Fibroblast of the aortic adventitia (primary cell): Measurements from ENCODE around the gene IGLL5. TPM values are rescaled to one million over a fixed set of nuclear protein-coding genes. Genes with fewer than 3 reads are reported as not detected.

Source experiments
- DNase-seq: peaks from one replicate; pipeline ENCODE4 v3.0.0-alpha.2; 2010; ENCODE audit warnings: low read depth
- H3K4me3 ChIP-seq: 2 replicates; pipeline ENCODE4 v1.5.1; 2011; ENCODE audit warnings: low read depth, mild to moderate bottlenecking, control low read depth, low read length, moderate library complexity
- CTCF ChIP-seq: IDR thresholded peaks from 2 replicates; pipeline ENCODE4 v1.5.1; 2011; ENCODE audit warnings: mild to moderate bottlenecking, low read length, control low read depth, inconsistent platforms; ENCODE audit not compliant: insufficient read depth
- total RNA-seq: library from RNA; depleted of rRNA; stranded (reverse); fragments of >200 nt; gene quantifications from 2 replicates; pipeline ENCODE4 v1.2.3, GENCODE V29; 2012; ENCODE audit warnings: low replicate concordance

IGLL5 gene
- total RNA-seq, 1 donor, result not detected

- DNase-seq, result no peak
- no peak for TF ChIP-seq CTCF
- no peak overlapping the region for H3K4me3 ChIP-seq
Measured at GRCh38 chr22:22923930-22924329, 36.3 kb downstream of the IGLL5 start.

- DNase-seq, result no peak
- H3K4me3 ChIP-seq, result no peak overlapping the region
- TF ChIP-seq CTCF, result no peak
Measured at GRCh38 chr22:22924369-22925145, 36.9 kb downstream of the IGLL5 start.

- no peak for TF ChIP-seq CTCF
- DNase-seq, result no peak
- H3K4me3 ChIP-seq, result no peak overlapping the region
Measured at GRCh38 chr22:22925146-22925804, 37.7 kb downstream of the IGLL5 start.

GRCh38 chr22:22925805-22926369 is 38.3 kb downstream of the IGLL5 start:
- no peak overlapping the region for H3K4me3 ChIP-seq
- TF ChIP-seq CTCF, result no peak
- DNase-seq, result no peak

- DNase-seq, result no peak
- TF ChIP-seq CTCF, result no peak
Measured at GRCh38 chr22:22926370-22927195, 39.0 kb downstream of the IGLL5 start.

GRCh38 chr22:22927196-22927887 is 39.7 kb downstream of the IGLL5 start:
- no peak overlapping the region for H3K4me3 ChIP-seq
- TF ChIP-seq CTCF, result no peak
- DNase-seq, result no peak

More at GRCh38 chr22:22926370-22927195, 39.0 kb downstream of the IGLL5 start:
- H3K4me3 ChIP-seq, result no peak overlapping the region
